K562 (cell line): Measurements from ENCODE around the gene SH3TC2. TPM values are rescaled to one million over a fixed set of nuclear protein-coding genes. Genes with fewer than 3 reads are reported as not detected.

Experiments
- CEBPG ChIP-seq, 3 experiments: fragments of 200-800 bp in 1 of 3; sonication (Bioruptor generic) in 1 of 3; sonication (generic) in 1 of 3; formaldehyde crosslinking in 1 of 3; IDR thresholded peaks in 2 of 3; conservative IDR thresholded peaks in 1 of 3; 2 replicates each; pipeline versions ENCODE4 v1.6.1 to v1.8.0; 2016 to 2022; ENCODE audit warnings: missing compliant biosample characterization in 2 of 3, missing genetic modification characterization in 2 of 3, mild to moderate bottlenecking in 1 of 3, missing genetic modification reagents in 1 of 3
- HNRNPUL1 ChIP-seq: fragments of 200-400 bp; formaldehyde crosslinking; IDR thresholded peaks from 2 replicates; pipeline ENCODE4 v1.6.1; 2017; ENCODE audit warnings: low read length
- MTA2 ChIP-seq: fragments of 450-650 bp; IDR thresholded peaks from 2 replicates; pipeline ENCODE4 v1.6.1; 2016; ENCODE audit warnings: low read depth
- NCOA1 ChIP-seq: fragments of 450-650 bp; IDR thresholded peaks from 2 replicates; pipeline ENCODE4 v1.6.1; 2016; ENCODE audit warnings: low read depth
- SMAD4 ChIP-seq: fragments of 250-450 bp; sonication (Bioruptor Pico); conservative IDR thresholded peaks from 2 replicates; pipeline ENCODE4 v1.8.0; 2021; ENCODE audit warnings: inconsistent platforms, mild to moderate bottlenecking, moderate library complexity
- ZNF146 ChIP-seq: IDR thresholded peaks from one replicate; pipeline ENCODE4 v1.6.1; 2018; ENCODE audit warnings: missing compliant biosample characterization; ENCODE audit not compliant: unreplicated experiment
- ZNF77 ChIP-seq: fragments of 250-450 bp; sonication (Bioruptor Pico); IDR thresholded peaks from 2 replicates; pipeline ENCODE4 v1.5.0; 2020
- ZNF785 ChIP-seq: fragments of 250-450 bp; sonication (Bioruptor Pico); IDR thresholded peaks from 2 replicates; pipeline ENCODE4 v1.4.0; 2020; ENCODE audit warnings: mild to moderate bottlenecking
- polyA plus RNA-seq, 8 experiments: library from polyadenylated mRNA; depleted of rRNA in 4 of 8; stranded (reverse) in 5 of 8; unstranded in 3 of 8; fragments of >200 nt; fragmentation: Nextera tagmentation in 2 of 8; fragmentation: Illumina TruSeq in 1 of 8; extraction: Ambion mirVana in 2 of 8; extraction: Trizol in 1 of 8; gene quantifications; 2 replicates each; pipeline versions ENCODE4 v1.2.1 to v1.2.3, GENCODE V29; 2011 to 2014; ENCODE audit warnings: inconsistent platforms in 1 of 8, missing spikeins in 1 of 8
- total RNA-seq, 7 experiments: library from RNA; depleted of rRNA in 6 of 7; stranded (reverse); fragments of >200 nt in 6 of 7; fragmentation: Illumina TruSeq in 2 of 7; extraction: Trizol in 2 of 7; gene quantifications; 2 replicates each; pipeline versions ENCODE4 v1.2.1 to v1.2.3, GENCODE V29; 2011 to 2021; ENCODE audit warnings: low replicate concordance in 1 of 7
- TF ChIP-seq, protein P1 (sequence below), 2 experiments: fragments of 450-650 bp in 1 of 2; sonication (generic) in 1 of 2; formaldehyde crosslinking in 1 of 2; IDR thresholded peaks; 2 replicates each; pipeline versions ENCODE4 v1.7.1 to v1.9.0; 2016 to 2022; ENCODE audit warnings: inconsistent platforms in 1 of 2, mild to moderate bottlenecking in 1 of 2, missing genetic modification reagents in 1 of 2
- TF ChIP-seq, protein P2 (sequence below): fragments of 450-650 bp; IDR thresholded peaks from 2 replicates; pipeline ENCODE4 v1.7.1; 2018; ENCODE audit warnings: mild to moderate bottlenecking, low read depth; ENCODE audit not compliant: partially characterized antibody
- TF ChIP-seq, protein P3 (sequence below): fragments of 250-450 bp; sonication (Bioruptor Pico); IDR thresholded peaks from 2 replicates; pipeline ENCODE4 v1.4.0; 2020; ENCODE audit warnings: mild to moderate bottlenecking, moderate library complexity

The SH3TC2 gene
- total and polyA plus RNA-seq, 9 of the 15 experiments (the other 6 are each of a cell fraction or from before 2014, with no cell fraction given), result 0.03 to 0.80 (median 0.55) TPM; not detected in 1

DNA sequence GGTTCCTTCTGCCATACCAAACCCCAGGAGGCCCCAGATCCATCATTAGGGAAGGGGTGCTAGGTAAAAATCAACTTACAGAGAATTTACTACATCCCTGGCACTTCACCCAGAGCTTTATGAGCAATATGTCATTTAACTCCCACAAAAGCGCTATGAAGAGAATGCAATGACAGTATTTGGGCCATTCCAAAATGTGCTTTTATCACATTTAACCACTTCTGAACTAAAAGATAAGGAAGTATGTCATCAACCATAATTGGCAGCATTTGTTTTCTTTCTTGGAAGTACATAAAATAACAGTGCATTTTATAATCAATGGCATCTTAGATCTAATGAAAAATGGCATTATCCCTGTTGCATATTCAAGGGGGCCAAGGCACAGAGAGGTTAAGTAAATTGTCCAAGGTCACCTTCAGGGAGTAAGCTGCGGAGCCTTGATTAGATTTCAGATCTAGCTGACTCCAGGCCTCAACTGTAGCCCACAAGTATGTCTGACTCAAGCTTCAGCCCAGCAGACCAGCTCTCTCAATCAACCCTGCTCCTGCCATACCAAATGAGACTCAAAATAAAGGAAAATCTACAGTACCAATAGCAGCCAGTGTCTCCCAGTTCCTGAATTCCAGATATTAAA lies 16.5 kb downstream of the SH3TC2 start (continued):
- TF ChIP-seq, protein P1, sequence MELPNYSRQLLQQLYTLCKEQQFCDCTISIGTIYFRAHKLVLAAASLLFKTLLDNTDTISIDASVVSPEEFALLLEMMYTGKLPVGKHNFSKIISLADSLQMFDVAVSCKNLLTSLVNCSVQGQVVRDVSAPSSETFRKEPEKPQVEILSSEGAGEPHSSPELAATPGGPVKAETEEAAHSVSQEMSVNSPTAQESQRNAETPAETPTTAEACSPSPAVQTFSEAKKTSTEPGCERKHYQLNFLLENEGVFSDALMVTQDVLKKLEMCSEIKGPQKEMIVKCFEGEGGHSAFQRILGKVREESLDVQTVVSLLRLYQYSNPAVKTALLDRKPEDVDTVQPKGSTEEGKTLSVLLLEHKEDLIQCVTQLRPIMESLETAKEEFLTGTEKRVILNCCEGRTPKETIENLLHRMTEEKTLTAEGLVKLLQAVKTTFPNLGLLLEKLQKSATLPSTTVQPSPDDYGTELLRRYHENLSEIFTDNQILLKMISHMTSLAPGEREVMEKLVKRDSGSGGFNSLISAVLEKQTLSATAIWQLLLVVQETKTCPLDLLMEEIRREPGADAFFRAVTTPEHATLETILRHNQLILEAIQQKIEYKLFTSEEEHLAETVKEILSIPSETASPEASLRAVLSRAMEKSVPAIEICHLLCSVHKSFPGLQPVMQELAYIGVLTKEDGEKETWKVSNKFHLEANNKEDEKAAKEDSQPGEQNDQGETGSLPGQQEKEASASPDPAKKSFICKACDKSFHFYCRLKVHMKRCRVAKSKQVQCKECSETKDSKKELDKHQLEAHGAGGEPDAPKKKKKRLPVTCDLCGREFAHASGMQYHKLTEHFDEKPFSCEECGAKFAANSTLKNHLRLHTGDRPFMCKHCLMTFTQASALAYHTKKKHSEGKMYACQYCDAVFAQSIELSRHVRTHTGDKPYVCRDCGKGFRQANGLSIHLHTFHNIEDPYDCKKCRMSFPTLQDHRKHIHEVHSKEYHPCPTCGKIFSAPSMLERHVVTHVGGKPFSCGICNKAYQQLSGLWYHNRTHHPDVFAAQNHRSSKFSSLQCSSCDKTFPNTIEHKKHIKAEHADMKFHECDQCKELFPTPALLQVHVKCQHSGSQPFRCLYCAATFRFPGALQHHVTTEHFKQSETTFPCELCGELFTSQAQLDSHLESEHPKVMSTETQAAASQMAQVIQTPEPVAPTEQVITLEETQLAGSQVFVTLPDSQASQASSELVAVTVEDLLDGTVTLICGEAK (IDR thresholded peaks at IDR 0.05), result no peak
- TF ChIP-seq, protein P1 (CRISPR knock-in tag; IDR thresholded peaks at IDR 0.05), result no peak
- TF ChIP-seq HNRNPUL1, result no peak
- TF ChIP-seq NCOA1, result peak; percentile 32; the same call in 1 of the 2 replicates
- peak; percentile 52 for TF ChIP-seq MTA2
- TF ChIP-seq, protein P2, sequence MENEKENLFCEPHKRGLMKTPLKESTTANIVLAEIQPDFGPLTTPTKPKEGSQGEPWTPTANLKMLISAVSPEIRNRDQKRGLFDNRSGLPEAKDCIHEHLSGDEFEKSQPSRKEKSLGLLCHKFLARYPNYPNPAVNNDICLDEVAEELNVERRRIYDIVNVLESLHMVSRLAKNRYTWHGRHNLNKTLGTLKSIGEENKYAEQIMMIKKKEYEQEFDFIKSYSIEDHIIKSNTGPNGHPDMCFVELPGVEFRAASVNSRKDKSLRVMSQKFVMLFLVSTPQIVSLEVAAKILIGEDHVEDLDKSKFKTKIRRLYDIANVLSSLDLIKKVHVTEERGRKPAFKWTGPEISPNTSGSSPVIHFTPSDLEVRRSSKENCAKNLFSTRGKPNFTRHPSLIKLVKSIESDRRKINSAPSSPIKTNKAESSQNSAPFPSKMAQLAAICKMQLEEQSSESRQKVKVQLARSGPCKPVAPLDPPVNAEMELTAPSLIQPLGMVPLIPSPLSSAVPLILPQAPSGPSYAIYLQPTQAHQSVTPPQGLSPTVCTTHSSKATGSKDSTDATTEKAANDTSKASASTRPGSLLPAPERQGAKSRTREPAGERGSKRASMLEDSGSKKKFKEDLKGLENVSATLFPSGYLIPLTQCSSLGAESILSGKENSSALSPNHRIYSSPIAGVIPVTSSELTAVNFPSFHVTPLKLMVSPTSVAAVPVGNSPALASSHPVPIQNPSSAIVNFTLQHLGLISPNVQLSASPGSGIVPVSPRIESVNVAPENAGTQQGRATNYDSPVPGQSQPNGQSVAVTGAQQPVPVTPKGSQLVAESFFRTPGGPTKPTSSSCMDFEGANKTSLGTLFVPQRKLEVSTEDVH, result no peak
- no peak for TF ChIP-seq ZNF77 (CRISPR knock-in tag)
- TF ChIP-seq ZNF146 (CRISPR knock-in tag), result no peak
- TF ChIP-seq ZNF785 (CRISPR knock-in tag), result no peak
- TF ChIP-seq, protein P3, sequence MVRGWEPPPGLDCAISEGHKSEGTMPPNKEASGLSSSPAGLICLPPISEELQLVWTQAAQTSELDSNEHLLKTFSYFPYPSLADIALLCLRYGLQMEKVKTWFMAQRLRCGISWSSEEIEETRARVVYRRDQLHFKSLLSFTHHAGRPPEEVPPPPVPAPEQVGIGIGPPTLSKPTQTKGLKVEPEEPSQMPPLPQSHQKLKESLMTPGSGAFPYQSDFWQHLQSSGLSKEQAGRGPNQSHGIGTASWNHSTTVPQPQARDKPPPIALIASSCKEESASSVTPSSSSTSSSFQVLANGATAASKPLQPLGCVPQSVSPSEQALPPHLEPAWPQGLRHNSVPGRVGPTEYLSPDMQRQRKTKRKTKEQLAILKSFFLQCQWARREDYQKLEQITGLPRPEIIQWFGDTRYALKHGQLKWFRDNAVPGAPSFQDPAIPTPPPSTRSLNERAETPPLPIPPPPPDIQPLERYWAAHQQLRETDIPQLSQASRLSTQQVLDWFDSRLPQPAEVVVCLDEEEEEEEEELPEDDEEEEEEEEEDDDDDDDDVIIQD (CRISPR knock-in tag), result no peak
- no peak for TF ChIP-seq CEBPG (CRISPR knock-in tag; IDR thresholded peaks at IDR 0.05)
- no peak for TF ChIP-seq CEBPG (tag; conservative IDR thresholded peaks at IDR 0.05 in 1 of 2, IDR thresholded peaks at IDR 0.05 in 1 of 2)
- TF ChIP-seq SMAD4 (CRISPR knock-in tag), result peak; percentile 41; the same call in 1 of the 2 replicates
